ENCODE data around the gene PLA2G2A. TPM values are rescaled to one million over a fixed set of nuclear protein-coding genes. Genes with fewer than 3 reads are reported as not detected.
"Not testable (repeated sequence)": the region's sequence is repeated elsewhere in the genome, so short reads cannot be mapped to it uniquely, and the experiment has no call there.

PLA2G2A gene
- total and polyA plus RNA-seq, 10 of the 15 experiments (the other 5 are each of a cell fraction or from before 2014, with no cell fraction given) = 0.36 TPM; not detected in 9

DNA sequence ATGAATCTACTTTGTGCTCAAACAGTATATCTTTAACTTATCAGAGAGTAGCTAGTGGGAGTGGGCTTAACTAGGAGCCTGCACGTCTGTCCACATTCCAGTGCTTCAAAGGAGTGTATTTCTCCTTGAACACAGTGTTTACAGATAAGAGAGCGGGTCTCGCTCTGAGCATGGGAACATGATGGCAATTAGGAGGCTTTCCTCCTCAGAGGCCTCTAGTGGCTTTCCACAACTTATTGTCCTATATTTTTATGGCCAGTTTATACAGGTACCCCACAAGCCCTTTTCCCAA lies 52.3 kb downstream of the PLA2G2A start:
- H3K79me2 ChIP-seq (ENCODE audit: control insufficient read depth, insufficient read depth, low read length); intact Hi-C loops (cut with micrococcal nuclease; ENCODE audit: unreplicated experiment); H2AFZ ChIP-seq (ENCODE audit: control insufficient read depth, low read depth, low read length); FAIRE-seq; H3K36me3 ChIP-seq (ENCODE audit: control insufficient read depth in 2 of 2, insufficient read depth in 2 of 2, low read length in 1 of 2); H3K27ac ChIP-seq (ENCODE audit: control insufficient read depth, insufficient read depth); H3K4me2 ChIP-seq (ENCODE audit: control insufficient read depth, insufficient read depth); H3K9ac ChIP-seq (ENCODE audit: control insufficient read depth, insufficient read depth, low read length); H3K4me1 ChIP-seq (ENCODE audit: control insufficient read depth, insufficient read depth, low read length); DNase-seq (ENCODE audit: low read depth, low spot score); ATAC-seq; RAD21 ChIA-PET (ENCODE audit: unreplicated experiment); POLR2A ChIA-PET; H3K9me3 ChIP-seq (replicated peaks; ENCODE audit: control insufficient read depth, insufficient read depth, low read length); BruUV-seq (replicated peaks); H3K4me3 ChIP-seq; H3K27me3 ChIP-seq (replicated peaks in 1 of 2; ENCODE audit: control insufficient read depth in 2 of 2, insufficient read depth in 2 of 2, low read length in 1 of 2); in situ Hi-C loops (cut with MboI); CTCF ChIA-PET; SMC1A ChIA-PET (ENCODE audit: uncharacterized antibody, unreplicated experiment); H4K20me1 ChIP-seq (ENCODE audit: control insufficient read depth, insufficient read depth): not testable (repeated sequence)
- WGBS (ENCODE audit: insufficient coverage, insufficient replicate concordance, low lambda C conversion rate, missing lambda C conversion rate) = 59% methylated on average over 3 of the region's 3 CpGs

GRCh38 chr1:19926296-19927129 lies 52.9 kb downstream of the PLA2G2A start:
- H3K4me2 ChIP-seq (ENCODE audit: control insufficient read depth, insufficient read depth) = no peak overlapping the region
- ChIA-PET POLR2A (no interaction called here), CTCF (no interaction called here), RAD21 (ENCODE audit: unreplicated experiment) (no interaction called here), SMC1A (ENCODE audit: uncharacterized antibody, unreplicated experiment) (no interaction called here)
- DNase-seq (ENCODE audit: low read depth, low spot score) = no peak
- no peak overlapping the region for H3K4me3 ChIP-seq
- H2AFZ ChIP-seq (ENCODE audit: control insufficient read depth, low read depth, low read length) = no peak overlapping the region
- intact Hi-C loops (cut with micrococcal nuclease; ENCODE audit: unreplicated experiment) = no loop called here
- no TSS peak for BruUV-seq (replicated peaks)
- in situ Hi-C loops (cut with MboI) = no loop called here
- no peak for FAIRE-seq
- H3K79me2 ChIP-seq (ENCODE audit: control insufficient read depth, insufficient read depth, low read length) = no peaks in the 10 kb centered on the region
- H3K27ac ChIP-seq (ENCODE audit: control insufficient read depth, insufficient read depth) = no peak overlapping the region
- ATAC-seq = no peak
- no peaks in the 10 kb centered on the region for H3K4me1 ChIP-seq (ENCODE audit: control insufficient read depth, insufficient read depth, low read length)
- H3K9me3 ChIP-seq (replicated peaks; ENCODE audit: control insufficient read depth, insufficient read depth, low read length) = no peaks in the 10 kb centered on the region; the same call in 2 of the 3 replicates
- WGBS (ENCODE audit: insufficient coverage, insufficient replicate concordance, low lambda C conversion rate, missing lambda C conversion rate) = 38% methylated on average over 8 of the region's 8 CpGs
- no peaks in the 10 kb centered on the region for H3K36me3 ChIP-seq (ENCODE audit: control insufficient read depth in 2 of 2, insufficient read depth in 2 of 2, low read length in 1 of 2)
- no peaks in the 10 kb centered on the region for H4K20me1 ChIP-seq (ENCODE audit: control insufficient read depth, insufficient read depth)
- no peak overlapping the region for H3K9ac ChIP-seq (ENCODE audit: control insufficient read depth, insufficient read depth, low read length)
- no peaks in the 10 kb centered on the region for H3K27me3 ChIP-seq (replicated peaks in 1 of 2; ENCODE audit: control insufficient read depth in 2 of 2, insufficient read depth in 2 of 2, low read length in 1 of 2)
- TF ChIP-seq LARP7 (IDR thresholded peaks at IDR 0.05) (no peak), HDAC2 (IDR thresholded peaks at IDR 0.05) (no peak), MEF2B (IDR thresholded peaks at IDR 0.05; ENCODE audit: partially characterized antibody, poor library complexity, severe bottlenecking) (no peak), MTA3 (IDR thresholded peaks at IDR 0.05; ENCODE audit: borderline replicate concordance, low read length) (no peak), CREM (IDR thresholded peaks at IDR 0.05; ENCODE audit: low read depth) (no peak), DPF2 (IDR thresholded peaks at IDR 0.05) (no peak), GABPA (IDR thresholded peaks at IDR 0.05; ENCODE audit: low read depth) (no peak), HDAC6 (IDR thresholded peaks at IDR 0.05; ENCODE audit: unreplicated experiment) (no peak), E2F4 (IDR thresholded peaks at IDR 0.05; ENCODE audit: low read depth, low read length) (no peak), ETV6 (conservative IDR thresholded peaks at IDR 0.05 in 1 of 2, IDR thresholded peaks at IDR 0.05 in 1 of 2; ENCODE audit: borderline replicate concordance in 1 of 2, low read depth in 1 of 2) (no peak), YBX1 (IDR thresholded peaks at IDR 0.05) (no peak), ZNF687 (IDR thresholded peaks at IDR 0.05) (no peak), NR2F1 (conservative IDR thresholded peaks at IDR 0.05) (no peak), RCOR1 (conservative IDR thresholded peaks at IDR 0.05; ENCODE audit: low read depth, low read length) (no peak)

Data from GM12878 (cell line).